Rectal smooth muscle tissue (tissue), 1 donor: Measurements from ENCODE around the gene ASMTL.
"Not testable (repeated sequence)": the region's sequence is repeated elsewhere in the genome, so short reads cannot be mapped to it uniquely, and the experiment has no call there.

Experiments
- H3K27ac ChIP-seq: one replicate; pipeline ENCODE4 v1.7.0; 2013; ENCODE audit warnings: low read depth, low read length, inconsistent platforms
- H3K27me3 ChIP-seq: one replicate; pipeline ENCODE4 v1.7.0; 2013; ENCODE audit warnings: low read length; ENCODE audit not compliant: control insufficient read depth, insufficient read depth
- H3K36me3 ChIP-seq: one replicate; pipeline ENCODE4 v1.7.0; 2013; ENCODE audit warnings: low read length; ENCODE audit not compliant: control insufficient read depth, insufficient read depth
- H3K4me1 ChIP-seq: one replicate; pipeline ENCODE4 v1.7.0; 2013; ENCODE audit warnings: low read length; ENCODE audit not compliant: control insufficient read depth, insufficient read depth
- H3K4me3 ChIP-seq: one replicate; pipeline ENCODE4 v1.7.0; 2013; ENCODE audit warnings: low read length
- H3K9ac ChIP-seq: one replicate; pipeline ENCODE4 v1.7.0; 2013; ENCODE audit warnings: low read length

ASMTL gene

GRCh38 chrX:1366363-1366762 lies 86.3 kb downstream of the ASMTL start:
- not testable (repeated sequence) for H3K4me3 ChIP-seq, H3K36me3 ChIP-seq, H3K27me3 ChIP-seq, H3K4me1 ChIP-seq, H3K27ac ChIP-seq, H3K9ac ChIP-seq

- no peaks in the 10 kb centered on the region for H3K4me1 ChIP-seq
- H3K4me3 ChIP-seq = no peak overlapping the region
- H3K27me3 ChIP-seq = no peaks in the 10 kb centered on the region
- no peaks in the 10 kb centered on the region for H3K36me3 ChIP-seq
- no peak overlapping the region for H3K9ac ChIP-seq
- H3K27ac ChIP-seq = no peak overlapping the region
Measured at GRCh38 chrX:1361910-1362309, 90.8 kb downstream of the ASMTL start.

- no peaks in the 10 kb centered on the region for H3K4me1 ChIP-seq
- no peaks in the 10 kb centered on the region for H3K36me3 ChIP-seq
- H3K27me3 ChIP-seq = no peaks in the 10 kb centered on the region
- no peak overlapping the region for H3K4me3 ChIP-seq
- H3K27ac ChIP-seq = no peak overlapping the region
- H3K9ac ChIP-seq = no peak overlapping the region
Measured at GRCh38 chrX:1361275-1361674, 91.4 kb downstream of the ASMTL start.

GRCh38 chrX:1360171-1360570 lies 92.5 kb downstream of the ASMTL start:
- Histone ChIP-seq H3K27ac (no peak overlapping the region), H3K4me3 (no peak overlapping the region), H3K27me3 (no peaks in the 10 kb centered on the region), H3K4me1 (no peaks in the 10 kb centered on the region), H3K9ac (no peak overlapping the region), H3K36me3 (no peaks in the 10 kb centered on the region)

GRCh38 chrX:1359477-1359873 lies 93.2 kb downstream of the ASMTL start:
- H3K36me3 ChIP-seq = no peaks in the 10 kb centered on the region
- H3K4me3 ChIP-seq = no peak overlapping the region
- H3K27me3 ChIP-seq = no peaks in the 10 kb centered on the region
- H3K9ac ChIP-seq = no peak overlapping the region
- no peaks in the 10 kb centered on the region for H3K4me1 ChIP-seq
- H3K27ac ChIP-seq = no peak overlapping the region

- Histone ChIP-seq H3K9ac (no peak overlapping the region), H3K27ac (no peak overlapping the region), H3K27me3 (no peaks in the 10 kb centered on the region), H3K36me3 (no peaks in the 10 kb centered on the region), H3K4me1 (no peaks in the 10 kb centered on the region), H3K4me3 (no peak overlapping the region)
Measured at GRCh38 chrX:1358793-1359476, 93.8 kb downstream of the ASMTL start.

GRCh38 chrX:1357993-1358392 lies 94.7 kb downstream of the ASMTL start:
- H3K27me3 ChIP-seq = no peaks in the 10 kb centered on the region
- no peak overlapping the region for H3K9ac ChIP-seq
- no peak overlapping the region for H3K27ac ChIP-seq
- no peak overlapping the region for H3K4me3 ChIP-seq
- H3K4me1 ChIP-seq = no peaks in the 10 kb centered on the region
- H3K36me3 ChIP-seq = no peaks in the 10 kb centered on the region

GRCh38 chrX:1355131-1356046 lies 97.3 kb downstream of the ASMTL start:
- Histone ChIP-seq H3K4me1 (no peaks in the 10 kb centered on the region), H3K27ac (no peak overlapping the region), H3K36me3 (no peaks in the 10 kb centered on the region), H3K4me3 (no peak overlapping the region), H3K9ac (no peak overlapping the region), H3K27me3 (no peaks in the 10 kb centered on the region)

- Histone ChIP-seq H3K9ac (no peak overlapping the region), H3K27ac (no peak overlapping the region), H3K36me3 (no peaks in the 10 kb centered on the region), H3K4me1 (no peaks in the 10 kb centered on the region), H3K27me3 (no peaks in the 10 kb centered on the region), H3K4me3 (no peak overlapping the region)
Measured at GRCh38 chrX:1354036-1355019, 98.4 kb downstream of the ASMTL start.
